Amniotic stem cell (primary cell): Measurements from ENCODE around the gene EXOG.

ENCODE experiments used
- DNase-seq: peaks from one replicate; lab custom pipeline; 2025; lab: John Stamatoyannopoulos, UW

EXOG gene

DNA sequence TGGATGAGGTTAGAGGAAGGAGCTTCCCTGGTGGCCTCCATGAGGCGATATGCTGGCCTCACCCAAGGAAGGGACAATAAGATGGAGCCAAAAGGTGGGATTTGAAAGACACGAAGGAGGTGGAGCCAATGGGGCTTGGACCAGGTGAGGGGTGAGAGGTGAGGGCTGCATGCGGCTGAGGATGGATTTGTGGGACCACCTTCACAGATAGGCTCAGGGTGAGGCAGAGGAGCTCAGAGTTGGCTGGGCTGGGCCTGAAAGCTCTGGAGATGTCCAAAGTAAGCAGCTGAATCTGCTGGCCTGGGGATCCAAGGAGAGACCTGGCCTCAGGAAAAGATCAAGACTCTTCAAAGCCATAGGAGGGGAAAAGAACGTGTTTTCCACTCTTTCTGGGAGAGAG is 49.8 kb downstream of the EXOG start:
- DNase-seq, result no peak

DNA sequence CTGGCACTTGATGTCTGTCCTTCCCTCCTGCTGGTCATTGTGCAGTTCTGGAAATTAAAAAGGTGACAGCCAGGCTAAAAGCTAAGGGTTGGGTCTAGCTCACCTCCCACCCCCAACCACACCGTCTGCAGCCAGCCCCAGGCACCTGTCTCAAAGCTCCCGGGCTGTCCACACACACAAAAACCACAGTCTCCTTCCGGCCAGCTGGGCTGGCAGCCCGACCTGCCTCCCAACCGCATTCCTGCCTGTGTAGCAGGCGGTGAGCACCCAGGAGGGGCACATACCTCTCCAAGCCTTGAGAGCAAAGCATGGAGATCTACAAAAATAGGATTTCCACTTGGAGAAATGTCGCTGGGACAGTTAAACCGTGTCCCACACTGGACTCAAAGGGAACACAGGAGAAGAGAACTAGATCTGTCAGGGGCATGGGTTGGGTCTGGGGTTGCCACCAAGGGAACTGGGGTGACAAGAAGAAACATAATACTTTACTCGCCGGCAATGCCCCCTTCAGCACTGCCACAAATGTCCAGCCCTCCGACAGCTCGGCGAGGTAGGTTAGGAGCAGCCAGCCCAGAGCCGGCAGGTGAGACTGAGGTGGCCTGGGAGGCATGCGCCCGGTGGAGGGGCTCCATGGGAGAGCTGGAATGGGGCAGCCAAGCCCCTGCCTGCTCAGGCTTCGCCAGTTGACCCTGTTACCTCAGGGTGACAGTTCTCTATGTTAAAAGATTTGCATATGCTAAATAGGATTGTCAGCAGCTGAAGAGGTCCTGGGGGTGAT is 52.2 kb downstream of the EXOG start:
- DNase-seq, result no peak

DNA sequence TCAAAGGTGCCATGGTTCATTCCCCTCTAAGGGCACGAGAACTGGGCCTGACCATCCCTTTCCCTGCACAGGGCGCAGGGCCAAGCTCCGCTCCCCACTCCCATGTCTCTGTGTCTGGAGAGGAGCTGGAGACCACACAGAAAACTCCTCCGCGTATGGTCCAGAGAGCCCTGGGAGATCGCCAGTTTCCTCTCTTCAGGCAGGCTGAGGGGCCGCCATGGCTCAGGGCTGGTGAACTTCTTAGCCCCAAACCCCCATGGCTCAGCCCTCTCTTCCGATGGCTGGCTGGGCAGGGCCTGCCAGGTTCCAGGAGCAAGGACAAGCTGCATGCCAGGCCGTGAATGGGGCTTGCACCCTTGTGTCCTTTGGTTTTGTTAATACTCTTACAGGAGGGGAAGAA is 52.9 kb downstream of the EXOG start:
- no peak for DNase-seq

DNA sequence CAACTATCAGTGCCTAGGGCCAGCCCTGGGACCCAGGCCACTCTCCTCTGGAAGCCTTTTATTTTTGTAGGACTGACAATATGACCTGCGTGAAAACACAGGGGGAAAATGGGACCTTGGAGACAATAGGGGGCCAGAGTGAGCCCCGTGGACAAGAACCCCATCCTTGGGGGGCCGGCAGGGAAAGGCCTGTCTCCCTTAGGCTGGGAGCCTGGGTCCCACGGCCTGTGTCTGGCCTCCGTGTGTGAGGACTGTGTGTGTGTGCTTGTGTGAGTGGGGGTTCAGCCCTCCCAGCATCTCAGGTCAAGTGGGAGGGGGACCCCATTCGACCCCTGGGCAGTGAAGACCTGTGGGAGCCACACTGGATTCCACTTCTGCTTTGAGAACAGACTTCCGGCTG is 53.3 kb downstream of the EXOG start:
- no peak for DNase-seq

DNA sequence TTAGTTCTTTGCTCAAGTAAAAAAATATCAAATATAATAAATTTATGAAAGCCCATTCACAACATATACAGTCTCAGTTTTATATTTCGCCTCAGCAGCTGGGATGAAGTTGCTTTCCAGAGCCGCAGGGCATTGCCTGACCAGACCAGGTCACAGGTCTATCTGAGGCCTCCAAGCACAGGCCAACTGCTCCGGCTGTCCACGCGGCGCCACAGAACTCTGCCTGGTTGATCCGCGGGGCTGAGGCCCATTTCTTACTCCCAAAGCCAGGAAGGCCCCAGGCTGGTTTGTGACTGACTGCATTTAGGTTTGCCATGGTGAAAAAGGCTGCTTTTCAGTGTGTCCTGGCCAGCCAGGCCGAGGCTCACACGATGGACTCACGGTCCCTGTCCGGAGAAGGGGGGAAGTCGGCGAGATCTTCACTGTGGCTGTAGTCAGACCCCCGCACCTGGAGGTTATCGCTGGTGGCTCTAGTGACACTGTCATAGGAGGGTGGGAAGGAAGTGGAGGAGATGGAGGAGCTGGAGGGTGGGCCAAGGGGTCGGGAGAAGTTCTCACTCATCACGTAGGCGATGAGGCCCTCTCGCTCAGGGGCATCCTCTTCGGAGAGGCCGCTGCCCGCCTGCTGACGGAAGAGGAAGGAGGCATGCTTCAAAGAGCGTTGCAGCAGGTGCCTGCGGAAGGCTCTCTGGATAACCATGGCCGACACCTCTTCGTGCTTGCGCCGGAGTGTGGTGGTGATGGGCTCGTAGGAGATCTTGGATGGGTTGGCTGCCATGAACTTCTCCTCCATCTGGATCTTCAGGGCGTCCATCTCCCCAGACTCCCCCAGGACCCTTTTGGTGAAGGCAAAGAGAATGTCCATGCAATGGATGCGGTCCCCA is 54.1 kb downstream of the EXOG start:
- DNase-seq, result no peak

DNA sequence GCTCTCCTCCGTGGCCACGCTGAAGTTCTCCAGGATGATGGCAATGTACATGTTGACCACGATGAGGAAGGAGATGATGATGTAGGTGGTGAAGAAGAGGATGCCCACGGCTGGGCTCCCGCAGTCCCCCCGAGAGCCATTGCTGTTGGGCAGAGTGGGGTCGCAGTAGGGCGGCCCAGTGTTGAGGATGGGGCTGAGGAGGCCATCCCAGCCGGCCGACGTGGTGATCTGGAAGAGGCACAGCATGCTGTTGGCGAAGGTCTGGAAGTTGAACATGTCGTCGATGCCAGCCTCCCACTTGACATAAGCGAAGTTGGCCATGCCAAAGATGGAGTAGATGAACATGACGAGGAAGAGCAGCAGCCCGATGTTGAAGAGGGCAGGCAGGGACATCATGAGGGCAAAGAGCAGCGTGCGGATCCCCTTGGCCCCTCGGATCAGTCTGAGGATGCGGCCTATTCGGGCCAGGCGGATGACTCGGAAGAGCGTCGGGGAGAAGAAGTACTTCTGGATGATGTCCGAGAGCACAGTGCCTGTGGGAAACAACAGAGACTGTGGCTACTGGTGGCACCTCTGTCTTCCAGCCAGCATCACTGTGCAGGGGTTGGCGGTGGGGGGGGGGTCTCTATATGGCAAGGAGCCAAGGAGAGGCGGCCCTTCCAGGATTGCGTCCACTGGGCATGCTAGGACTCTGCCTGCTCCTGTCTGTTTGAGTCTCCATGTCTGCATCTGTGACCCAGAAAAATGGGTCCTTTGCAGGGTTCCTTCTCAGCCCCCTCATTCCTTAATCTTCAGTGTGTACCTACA is 55.1 kb downstream of the EXOG start:
- DNase-seq, result no peak

DNA sequence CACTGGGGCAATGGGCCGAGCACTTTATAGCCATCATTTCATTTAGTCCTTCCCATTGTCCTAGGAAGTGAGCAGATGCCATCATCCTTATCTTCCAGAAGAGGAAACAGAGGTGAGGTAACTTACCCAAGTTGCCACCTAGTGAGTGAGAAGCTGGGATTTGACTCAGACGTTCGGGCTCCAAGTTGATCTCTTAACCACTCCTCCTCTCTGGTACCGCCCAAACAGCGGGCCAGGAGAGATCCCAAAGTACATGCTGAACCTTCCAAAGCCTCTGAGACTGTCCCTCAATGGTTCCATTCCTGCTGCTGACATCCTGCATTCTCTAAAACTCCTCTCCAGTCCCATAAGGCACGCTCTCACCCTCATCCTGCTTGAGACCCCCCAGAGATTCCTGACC is 56.2 kb downstream of the EXOG start:
- no peak for DNase-seq

DNA sequence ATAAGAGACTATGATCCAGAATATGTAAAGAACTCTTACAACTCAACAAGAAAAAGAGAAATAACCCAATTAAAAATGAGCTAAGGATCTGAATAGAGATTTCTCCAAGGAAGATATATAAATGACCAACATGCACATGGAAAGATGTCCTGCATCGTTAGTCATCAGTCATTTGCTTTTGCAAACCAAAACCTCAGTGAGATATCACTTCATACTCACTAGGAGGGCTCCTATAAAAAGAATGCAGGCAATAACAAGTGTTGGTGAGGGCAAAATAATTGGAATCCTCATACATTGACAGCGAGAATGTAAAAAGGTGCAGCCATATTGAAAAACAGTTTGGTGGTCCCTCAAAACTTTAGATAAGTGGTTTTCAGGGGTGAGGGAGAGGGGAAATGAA is 56.9 kb downstream of the EXOG start:
- DNase-seq, result no peak

DNA sequence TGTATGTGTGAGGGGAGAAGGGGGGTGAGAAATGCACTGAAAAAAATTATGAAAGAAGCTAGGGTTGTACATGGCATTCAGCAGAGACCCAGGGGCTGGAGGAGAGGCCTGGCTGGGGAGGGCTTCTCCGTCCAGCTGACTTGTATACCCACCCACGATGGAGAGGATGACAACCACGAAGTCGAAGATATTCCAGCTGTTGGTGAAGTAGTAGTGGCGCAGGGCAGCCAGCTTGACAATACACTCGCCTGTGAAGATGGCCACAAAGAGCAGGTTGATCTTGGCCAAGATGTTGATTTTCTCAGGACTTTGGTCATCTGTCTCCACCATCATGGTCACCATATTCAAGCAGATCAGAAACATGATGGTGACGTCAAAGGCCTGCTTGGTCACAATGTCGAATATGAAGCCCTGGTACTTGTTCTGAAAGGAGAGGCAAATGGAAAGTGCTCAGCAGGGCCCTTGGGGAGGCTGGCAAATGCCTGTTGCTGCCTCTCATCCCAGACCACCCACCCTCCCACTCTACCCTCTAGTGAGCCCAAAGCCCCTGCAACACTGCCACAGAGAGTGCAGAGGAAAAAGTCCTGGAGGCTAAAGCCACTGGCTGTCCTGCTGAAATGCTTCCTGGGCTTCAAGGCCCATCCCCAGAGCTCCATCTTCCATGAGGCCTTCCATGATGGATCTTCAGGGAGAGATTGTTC is 58.1 kb downstream of the EXOG start:
- no peak for DNase-seq

DNA sequence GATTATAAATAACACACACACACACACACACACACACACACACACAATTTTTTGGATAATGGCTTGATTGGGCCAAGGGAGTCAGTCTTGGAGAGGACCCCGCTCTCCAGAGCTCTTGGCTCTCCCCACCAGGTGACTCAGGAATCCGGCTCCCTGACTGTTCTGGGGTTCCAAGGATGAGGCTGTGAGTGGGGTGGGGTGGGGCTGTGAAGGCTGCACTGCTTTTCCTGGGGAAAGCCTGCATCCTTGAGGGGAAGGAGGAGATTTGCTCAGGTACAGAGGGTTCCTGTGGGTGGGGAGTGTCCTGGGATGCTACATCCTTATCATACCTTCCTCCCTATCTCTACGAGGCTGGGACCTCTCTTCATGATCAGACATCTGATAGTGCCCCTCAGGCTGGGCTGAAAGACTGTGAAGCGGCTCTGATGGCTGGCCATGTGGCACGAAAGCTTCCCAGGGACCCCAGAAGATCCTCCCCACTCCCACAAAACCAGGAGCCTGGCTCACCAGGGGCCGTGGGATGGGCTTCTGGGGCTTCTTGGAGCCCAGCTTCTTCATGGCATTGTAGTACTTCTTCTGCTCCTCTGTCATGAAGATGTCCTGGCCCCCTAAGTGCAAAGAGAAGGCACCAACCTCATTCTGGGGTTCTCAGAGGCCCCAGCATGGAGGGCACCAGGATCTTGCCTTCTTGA is 59.2 kb downstream of the EXOG start:
- no peak for DNase-seq

DNA sequence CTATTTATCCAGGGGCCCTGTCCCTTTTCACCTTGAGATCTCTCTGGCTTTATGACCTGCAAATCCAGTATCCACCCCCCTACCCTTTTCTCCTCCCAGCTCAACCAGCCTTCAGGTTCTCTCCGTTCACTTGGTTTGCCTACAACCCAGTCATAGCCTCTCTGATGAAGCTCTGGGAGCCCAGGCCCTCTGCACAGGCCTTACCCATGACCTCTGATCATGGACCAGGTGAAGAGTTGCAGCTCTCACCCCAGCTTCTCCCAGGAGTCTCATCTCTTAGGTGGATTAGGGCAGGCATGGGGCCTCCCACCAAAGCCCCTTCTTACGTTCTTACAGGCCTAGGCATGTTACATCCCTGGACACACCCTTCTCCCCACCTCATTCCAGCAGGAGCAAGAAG is 59.8 kb downstream of the EXOG start:
- DNase-seq, result no peak

DNA sequence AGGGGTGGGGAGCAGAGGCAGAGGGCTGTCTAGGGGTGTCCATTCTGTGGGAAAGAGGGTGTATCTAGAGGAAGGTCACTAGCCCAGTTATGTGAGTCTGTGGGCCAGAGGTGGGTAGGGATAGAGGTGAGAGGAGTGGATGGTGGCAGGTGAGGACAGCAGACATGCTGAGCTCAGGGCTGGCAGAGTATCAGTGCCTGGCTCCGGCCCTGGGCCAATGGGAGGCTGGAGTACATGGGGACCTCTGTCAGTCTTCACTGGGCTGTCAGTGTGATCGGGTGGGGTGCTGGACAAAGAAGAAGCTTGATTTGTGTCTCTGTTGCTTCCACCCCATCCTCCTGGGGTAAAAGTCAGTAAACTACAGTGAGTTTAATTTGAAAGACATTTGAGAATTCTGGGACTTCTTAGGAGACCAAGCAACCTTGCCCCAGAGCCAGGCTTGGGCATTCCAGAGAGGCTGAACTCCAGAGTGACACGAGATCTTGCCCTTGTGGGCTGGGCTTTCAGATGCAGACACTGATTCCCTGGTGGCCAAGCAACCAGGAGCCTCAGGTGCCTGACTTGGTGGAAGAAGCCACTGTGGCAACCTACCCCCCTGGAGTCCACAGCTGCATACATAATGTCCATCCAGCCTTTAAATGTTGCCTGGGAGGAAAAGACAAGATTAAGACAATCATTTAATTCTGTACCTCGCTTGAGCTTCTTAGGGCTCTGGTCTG is 60.7 kb downstream of the EXOG start:
- no peak for DNase-seq

DNA sequence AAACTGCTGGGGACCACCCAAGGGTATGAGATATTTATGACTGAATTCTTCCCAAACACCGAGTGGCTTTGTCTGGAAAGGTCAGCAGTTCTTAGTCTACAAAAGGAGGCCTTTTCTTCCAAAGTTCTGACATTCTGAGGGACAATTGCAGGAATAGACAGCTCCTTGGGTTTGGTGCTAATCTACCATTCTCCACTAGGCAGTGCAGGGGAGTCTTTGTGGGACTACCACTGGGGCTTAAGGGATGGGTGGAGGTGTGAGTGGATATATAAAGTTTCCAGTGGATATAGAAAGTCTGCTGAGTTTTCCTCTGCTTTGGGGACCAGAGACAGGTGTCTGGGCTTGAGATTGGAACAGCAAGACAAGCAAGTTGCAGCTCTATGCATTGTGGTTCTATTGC is 62.7 kb downstream of the EXOG start:
- DNase-seq, result no peak

DNA sequence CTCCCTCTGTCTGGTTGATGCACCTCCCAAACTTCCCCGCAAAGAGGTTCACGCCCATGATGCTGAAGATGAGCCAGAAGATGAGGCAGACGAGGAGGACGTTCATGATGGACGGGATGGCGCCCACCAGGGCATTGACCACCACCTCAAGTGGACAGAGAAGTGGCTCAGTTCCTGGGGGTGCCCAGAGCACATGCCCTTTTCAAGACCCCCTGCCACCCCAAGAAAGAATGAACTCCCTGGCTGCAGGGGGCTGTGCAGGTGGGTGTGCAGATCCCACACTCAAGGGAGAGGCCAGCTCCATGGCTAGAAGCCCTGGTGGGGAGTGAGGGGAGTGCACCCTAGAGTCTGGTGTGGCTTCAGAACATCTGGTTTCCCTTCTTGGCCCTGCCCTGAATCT is 64.1 kb downstream of the EXOG start:
- no peak for DNase-seq

DNA sequence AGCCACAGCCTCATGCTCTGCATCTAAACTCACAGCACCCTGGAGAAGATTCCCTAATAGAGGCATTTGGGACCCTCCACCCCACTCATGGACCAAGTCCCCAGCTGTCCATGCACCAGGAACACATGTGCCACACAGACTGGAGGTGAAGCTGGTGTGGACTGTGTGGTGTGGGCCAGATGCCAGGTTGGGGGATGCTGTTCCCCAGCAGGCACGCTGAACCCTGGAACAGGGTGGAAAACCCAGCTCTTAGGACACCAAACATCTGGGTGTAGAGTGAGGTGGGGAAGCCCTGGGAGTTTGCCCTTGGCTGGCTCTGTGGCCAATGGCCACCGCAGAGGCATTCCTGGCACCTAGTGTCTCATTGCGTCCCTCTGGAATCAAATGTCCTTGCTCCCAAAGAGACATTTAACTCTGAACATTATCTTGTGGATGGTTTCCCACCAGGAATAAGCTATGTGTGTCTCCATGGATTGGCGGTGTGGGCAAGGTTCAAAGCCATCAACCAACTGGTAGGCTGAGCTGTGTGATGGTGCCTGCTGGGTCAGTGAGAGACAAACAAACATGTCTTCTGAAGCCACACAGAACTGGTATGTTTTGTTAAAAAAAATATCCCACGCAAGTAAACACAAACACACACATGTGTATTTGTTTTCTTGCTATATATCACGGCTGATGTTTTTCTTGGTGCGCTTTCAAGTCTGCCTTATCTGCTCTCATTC is 65.0 kb downstream of the EXOG start:
- no peak for DNase-seq

DNA sequence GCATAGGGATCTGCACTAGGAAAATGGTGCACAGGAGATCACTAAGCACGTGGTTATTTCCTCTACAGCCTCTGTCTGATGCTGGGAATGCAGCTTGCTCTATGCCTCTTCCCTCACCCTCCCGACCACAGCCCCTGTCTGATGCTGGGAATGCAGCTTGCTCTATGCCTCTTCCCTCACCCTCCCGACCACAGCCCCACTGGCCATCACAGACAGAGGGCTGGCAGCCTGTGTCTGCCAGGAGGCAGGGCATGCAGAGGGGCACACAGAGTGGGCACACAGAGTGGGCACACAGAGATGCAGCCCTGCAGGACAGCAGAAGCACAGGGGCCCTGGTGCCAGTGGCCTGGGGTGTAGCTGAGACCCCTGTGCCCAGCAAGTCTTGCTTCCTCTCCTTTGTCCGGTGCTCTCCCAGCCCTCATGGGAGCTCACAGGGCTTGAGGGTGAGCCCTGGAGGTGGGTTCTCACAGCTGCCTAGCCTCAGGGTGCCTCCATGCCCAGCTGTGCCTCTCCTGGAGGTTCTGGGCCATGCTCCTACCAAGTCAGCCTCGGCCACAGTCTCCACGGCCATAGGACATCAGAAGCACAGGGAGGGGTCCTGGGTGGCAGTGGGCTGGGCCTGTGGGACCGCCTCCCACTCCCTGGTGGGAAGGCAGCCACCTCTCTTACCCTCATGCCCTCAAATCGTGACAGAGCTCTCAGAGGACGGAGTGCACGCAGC is 65.8 kb downstream of the EXOG start:
- DNase-seq, result no peak

DNA sequence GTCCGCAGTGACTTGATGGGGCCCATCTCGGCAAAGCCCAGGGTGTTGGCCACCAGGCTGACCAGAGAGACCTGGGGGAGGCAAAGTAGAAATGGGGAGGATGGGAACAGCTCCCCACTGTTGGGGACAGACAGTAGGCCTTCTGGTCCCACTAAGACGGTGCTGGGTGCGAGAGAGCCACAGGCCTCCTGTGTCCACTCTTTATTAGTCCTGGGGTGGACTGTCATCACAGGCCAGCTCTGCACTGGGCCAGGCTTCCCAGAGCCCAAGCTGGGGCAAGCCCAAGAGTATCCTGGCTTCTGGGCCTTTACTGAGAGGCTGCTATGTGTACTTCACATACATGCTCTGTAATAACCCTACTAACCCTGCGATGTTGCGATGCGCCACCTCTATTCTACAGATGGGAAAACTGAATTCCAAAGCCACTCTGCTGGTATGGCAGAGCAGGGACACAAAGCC is 66.4 kb downstream of the EXOG start:
- no peak for DNase-seq

DNA sequence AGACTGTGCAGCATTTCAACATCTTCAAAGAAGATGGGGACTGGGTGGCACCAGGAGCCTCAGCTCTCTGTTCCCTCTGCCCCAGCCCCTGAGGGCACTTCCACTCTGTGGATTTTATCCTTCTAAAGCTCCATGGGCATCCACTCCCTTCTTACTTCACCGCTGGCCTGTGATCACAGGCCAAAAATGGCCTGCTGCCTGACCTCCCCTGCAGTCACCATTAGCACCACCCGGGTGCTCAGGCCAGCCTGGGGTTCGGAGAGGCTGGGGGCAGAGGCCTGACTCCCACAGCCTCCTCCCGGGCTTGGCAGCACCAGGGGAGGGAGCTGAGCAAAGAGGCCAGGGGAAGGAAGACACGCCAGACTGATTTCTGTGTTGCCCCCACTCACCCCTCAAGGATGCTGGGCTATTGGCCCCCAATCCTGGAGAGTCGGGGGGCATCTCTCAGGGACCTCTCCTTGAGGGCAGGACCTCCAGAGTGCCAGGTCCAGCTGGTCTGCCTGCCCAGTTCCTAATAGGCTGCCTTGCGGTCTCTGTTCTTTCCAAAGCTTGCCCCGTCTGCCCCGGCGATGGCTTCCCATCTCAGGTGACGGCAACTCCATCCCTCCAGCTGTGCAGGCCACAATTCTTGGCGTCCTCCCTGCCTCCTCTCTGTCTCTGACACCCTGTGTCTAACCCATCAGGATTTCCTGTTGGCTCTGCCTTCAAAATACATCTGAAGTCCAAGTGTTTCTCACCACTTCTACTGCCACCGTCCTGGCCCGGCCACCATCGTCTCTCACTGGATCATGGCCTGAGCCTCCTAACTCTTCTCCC is 67.1 kb downstream of the EXOG start:
- no peak for DNase-seq
